HG03097 (cell line): Measurements from ENCODE around the gene ZNF705A.
"Not testable (repeated sequence)": the region's sequence is repeated elsewhere in the genome, so short reads cannot be mapped to it uniquely, and the experiment has no call there.

Experiments
- ATAC-seq: cut with Tn5 transposase; IDR thresholded peaks from one replicate; pipeline ENCODE4 v1.9.1; 2021; ENCODE audit not compliant: unreplicated experiment, low FRiP score

ZNF705A gene

GRCh38 chr12:8156845-8157244 lies at the start of gene ZNF705A:
Gene ZNF705A (plus strand): TSS chr12:8157015. CDS start chr12:8172626, 15,611 bp downstream.
- ATAC-seq, result no peak

- no peak for ATAC-seq
Observed at GRCh38 chr12:8108808-8109398, 47.9 kb upstream of the ZNF705A start.

GRCh38 chr12:8113117-8113516 lies 43.7 kb upstream of the ZNF705A start:
- ATAC-seq, result not testable (repeated sequence)

- ATAC-seq, result no peak
Observed at GRCh38 chr12:8120072-8120713, 36.6 kb upstream of the ZNF705A start.

- no peak for ATAC-seq
Observed at GRCh38 chr12:8123124-8123912, 33.5 kb upstream of the ZNF705A start, which contains the start of gene CLEC4A. Gene CLEC4A (plus strand): TSS chr12:8123617. CDS start chr12:8123879, 262 bp downstream.

GRCh38 chr12:8127138-8127537 lies 29.7 kb upstream of the ZNF705A start:
- ATAC-seq, result no peak

- ATAC-seq, result not testable (repeated sequence)
Observed at GRCh38 chr12:8133636-8134397, 23.0 kb upstream of the ZNF705A start.

- ATAC-seq, result not testable (repeated sequence)
Observed at GRCh38 chr12:8134398-8134930, 22.4 kb upstream of the ZNF705A start.

GRCh38 chr12:8141647-8142046 lies 15.2 kb upstream of the ZNF705A start:
- ATAC-seq, result not testable (repeated sequence)

GRCh38 chr12:8143261-8143660 lies 13.6 kb upstream of the ZNF705A start:
- ATAC-seq, result no peak

- no peak for ATAC-seq
Observed at GRCh38 chr12:8145754-8146441, 10.9 kb upstream of the ZNF705A start.

- ATAC-seq, result no peak
Observed at GRCh38 chr12:8146442-8146771, 10.4 kb upstream of the ZNF705A start.

- no peak for ATAC-seq
Observed at GRCh38 chr12:8154526-8154925, 2.3 kb upstream of the ZNF705A start.

- ATAC-seq, result no peak
Observed at GRCh38 chr12:8156416-8156815, 399 bp upstream of the ZNF705A start.

GRCh38 chr12:8157484-8158198 lies 826 bp downstream of the ZNF705A start:
- no peak for ATAC-seq

GRCh38 chr12:8172911-8173310 lies 16.1 kb downstream of the ZNF705A start:
- ATAC-seq, result not testable (repeated sequence)

GRCh38 chr12:8179989-8180585 lies 23.3 kb downstream of the ZNF705A start:
- ATAC-seq, result not testable (repeated sequence)

- not testable (repeated sequence) for ATAC-seq
Observed at GRCh38 chr12:8181271-8181670, 24.5 kb downstream of the ZNF705A start.

- not testable (repeated sequence) for ATAC-seq
Observed at GRCh38 chr12:8182923-8183322, 26.1 kb downstream of the ZNF705A start.
